Measurements from ENCODE around the gene POLN. TPM values are rescaled to one million over a fixed set of nuclear protein-coding genes. Genes with fewer than 3 reads are reported as not detected.

POLN gene
- total and polyA plus RNA-seq, 2 experiments from 2014 or later, result 1.8 to 4.0 TPM

GRCh38 chr4:2273221-2273620 is 31.3 kb upstream of the POLN start (continued):
- TF ChIP-seq EZH2phosphoT487 (IDR thresholded peaks at IDR 0.05; ENCODE audit: unreplicated experiment), result no peak

DNA sequence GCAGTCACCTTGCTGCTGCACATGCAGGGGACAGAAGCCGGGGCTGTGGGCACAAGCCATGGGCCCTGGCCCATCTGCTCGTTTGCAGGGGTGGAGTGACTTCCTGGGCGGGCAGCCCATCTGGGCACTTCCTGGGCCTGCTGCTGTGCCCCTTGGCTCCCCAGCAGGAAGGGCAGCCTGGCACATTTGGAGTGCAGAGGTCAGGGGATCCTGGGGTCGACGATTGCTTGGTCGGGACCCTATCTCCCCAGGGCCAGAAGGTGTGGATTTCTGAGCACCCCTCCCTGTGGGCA is 30.9 kb upstream of the POLN start:
- no peaks in the 10 kb centered on the region for H3K36me3 ChIP-seq (ENCODE audit: insufficient read depth)
- H3K27ac ChIP-seq (ENCODE audit: low read depth), result no peak overlapping the region
- H3F3A ChIP-seq (replicated peaks; ENCODE audit: low read depth), result no peaks in the 10 kb centered on the region
- DNase-seq (ENCODE audit: low spot score) (no peak), ATAC-seq (no peak)
- no peaks in the 10 kb centered on the region for H4K20me1 ChIP-seq (replicated peaks; ENCODE audit: insufficient read depth)
- no peak overlapping the region for H3K4me2 ChIP-seq
- H3K9me2 ChIP-seq (ENCODE audit: insufficient read depth), result no peaks in the 10 kb centered on the region
- no peaks in the 10 kb centered on the region for H3K9me3 Mint-ChIP-seq
- H3K27me3 ChIP-seq (ENCODE audit: insufficient read depth), result no peaks in the 10 kb centered on the region
- H3K4me1 ChIP-seq (ENCODE audit: insufficient read depth), result peaks cover 9% of the 10 kb centered on the region
- peaks cover 15% of the 10 kb centered on the region for H3K4me1 Mint-ChIP-seq
- H3K4me3 Mint-ChIP-seq, result no peak overlapping the region
- H3K27ac Mint-ChIP-seq, result no peak overlapping the region
- TF ChIP-seq ZNF462 (CRISPR knock-in tag; IDR thresholded peaks at IDR 0.05) (no peak), STAT1 (IDR thresholded peaks at IDR 0.05; ENCODE audit: unreplicated experiment) (no peak), CREB1 (CRISPR knock-in tag; IDR thresholded peaks at IDR 0.05; ENCODE audit: low read depth) (no peak), EZH2 (IDR thresholded peaks at IDR 0.05; ENCODE audit: low read depth, unreplicated experiment) (no peak), ZNF114 (CRISPR knock-in tag; IDR thresholded peaks at IDR 0.05) (no peak), JUNB (IDR thresholded peaks at IDR 0.05; ENCODE audit: unreplicated experiment) (no peak), NANOG (IDR thresholded peaks at IDR 0.05; ENCODE audit: borderline replicate concordance) (no peak), CTCF (conservative IDR thresholded peaks at IDR 0.05; ENCODE audit: low read depth in 2 of 2) (no peak)
- peaks cover 3% of the 10 kb centered on the region for H3K27me3 Mint-ChIP-seq (ENCODE audit: insufficient read depth, low read depth, poor library complexity)
- no peak overlapping the region for H2AFZ ChIP-seq
- no peaks in the 10 kb centered on the region; the same call in 2 of the 3 replicates for H3K36me3 Mint-ChIP-seq (ENCODE audit: low read depth)
- no peaks in the 10 kb centered on the region for H3K79me2 ChIP-seq (replicated peaks; ENCODE audit: insufficient read depth)
- H3K4me3 ChIP-seq, result no peak overlapping the region
